ENCODE results near the gene DIS3L2. TPM values are rescaled to one million over a fixed set of nuclear protein-coding genes. Genes with fewer than 3 reads are reported as not detected.

DIS3L2 gene
- polyA plus RNA-seq, 4 donors: 28.8 to 47.2 (median 36.4) TPM

DNA sequence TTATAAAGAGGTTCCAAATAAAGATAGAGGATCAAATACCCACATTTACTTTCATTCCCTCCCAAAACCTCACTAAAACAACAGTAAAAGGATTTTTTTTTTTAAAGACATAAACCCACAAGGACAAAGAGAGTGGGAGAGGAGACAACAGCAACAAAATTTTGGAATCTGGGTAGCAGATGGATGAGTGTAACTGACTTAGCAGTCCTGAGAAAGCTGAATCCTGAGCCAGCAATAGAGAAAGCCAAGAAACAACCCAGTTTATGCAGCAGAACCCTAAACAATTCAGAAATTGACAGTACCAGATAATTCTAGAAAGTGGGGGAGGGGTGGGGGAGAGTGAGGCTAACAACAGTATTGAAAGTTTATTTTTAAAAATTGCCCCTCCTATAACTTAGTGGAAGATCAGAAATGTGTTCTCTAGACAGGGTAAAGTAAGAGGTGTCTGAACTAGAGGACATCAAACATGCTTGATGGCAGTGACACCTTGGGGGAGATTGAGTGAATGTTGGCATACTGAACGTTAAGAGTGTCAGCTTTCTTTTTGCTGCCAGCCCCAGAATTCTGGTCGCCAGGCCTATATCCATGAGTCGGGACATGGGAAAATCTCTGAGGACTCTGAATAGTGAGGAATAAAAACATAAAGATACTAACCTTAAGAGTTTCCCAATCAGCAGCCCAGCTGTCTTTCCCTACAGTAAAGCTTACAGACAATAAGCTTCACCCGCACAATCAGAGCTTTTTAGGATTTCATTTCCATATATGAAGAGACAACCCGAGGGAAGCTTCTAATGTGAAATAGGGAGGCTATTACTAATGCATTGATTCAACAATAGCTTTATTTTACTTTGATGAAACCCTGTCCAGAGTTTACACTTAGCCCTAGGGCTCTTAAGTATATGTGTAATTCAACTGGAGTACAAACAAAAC lies 289.0 kb downstream of the DIS3L2 start:
- DNase-seq (ENCODE audit: low read depth in 4 of 4, low spot score in 2 of 4): no peak

GRCh38 chr2:232255033-232255432 lies 293.5 kb downstream of the DIS3L2 start:
- no peak for DNase-seq (ENCODE audit: low read depth in 4 of 4, low spot score in 2 of 4)

DNA sequence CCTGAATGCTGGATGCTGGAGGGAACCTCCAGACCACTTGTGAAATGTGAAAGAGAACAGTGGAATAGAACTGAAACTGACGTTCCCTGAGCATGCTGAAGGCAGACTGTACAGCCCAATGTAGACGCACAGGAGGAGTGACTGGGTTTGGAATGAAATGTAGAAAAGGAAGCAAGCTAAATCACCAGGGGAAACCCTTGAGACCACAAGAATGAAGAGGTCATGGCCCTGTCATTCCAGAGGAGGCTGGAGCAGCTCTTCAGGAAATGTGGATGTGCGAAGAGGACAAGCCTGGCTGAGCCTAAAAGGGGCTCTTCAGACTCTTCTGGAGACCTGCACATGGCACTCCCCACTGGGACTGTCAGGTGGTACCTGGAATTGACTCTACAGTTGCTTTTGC lies 298.6 kb downstream of the DIS3L2 start:
- DNase-seq (ENCODE audit: low read depth in 4 of 4, low spot score in 2 of 4): no peak

- DNase-seq (ENCODE audit: low read depth in 4 of 4, low spot score in 2 of 4): no peak
These were observed 300.3 kb downstream of the DIS3L2 start for GRCh38 chr2:232261776-232262175.

GRCh38 chr2:232263295-232263694 lies 301.8 kb downstream of the DIS3L2 start:
- DNase-seq (ENCODE audit: low read depth in 4 of 4, low spot score in 2 of 4): no peak

- DNase-seq (ENCODE audit: low read depth in 4 of 4, low spot score in 2 of 4): no peak
These were observed 302.6 kb downstream of the DIS3L2 start for GRCh38 chr2:232264081-232264480.

- no peak for DNase-seq (ENCODE audit: low read depth in 4 of 4, low spot score in 2 of 4)
These were observed 303.8 kb downstream of the DIS3L2 start for GRCh38 chr2:232265329-232265728.

DNA sequence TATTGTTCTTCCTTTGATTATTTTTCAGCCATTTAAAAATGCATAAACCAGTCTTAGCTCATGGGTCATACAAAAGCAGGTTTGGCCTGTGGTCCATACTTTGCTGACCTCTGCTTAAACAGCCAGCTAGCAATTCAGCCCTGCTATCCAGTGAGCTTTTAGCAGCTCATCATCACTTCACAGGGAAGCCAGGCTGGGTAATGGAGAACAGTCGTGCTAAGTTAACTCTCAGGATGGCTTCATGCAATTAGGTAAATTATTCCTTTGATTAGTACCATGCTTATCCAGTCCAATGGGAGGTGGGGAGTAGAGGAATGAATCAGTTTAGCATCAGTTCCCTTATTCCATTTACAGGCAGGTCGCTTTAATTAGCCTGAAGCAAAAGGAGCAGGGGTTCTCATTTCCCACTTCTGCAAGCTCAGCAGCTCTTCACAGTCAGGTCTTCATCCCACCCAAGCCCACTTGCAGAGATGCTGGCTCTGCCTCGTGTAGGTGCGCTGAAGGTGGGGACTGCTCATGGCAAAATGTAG lies 307.2 kb downstream of the DIS3L2 start:
- no peak for DNase-seq (ENCODE audit: low read depth in 4 of 4, low spot score in 2 of 4)

GRCh38 chr2:232269867-232270266 lies 308.4 kb downstream of the DIS3L2 start:
- no peak for DNase-seq (ENCODE audit: low read depth in 4 of 4, low spot score in 2 of 4)

DNA sequence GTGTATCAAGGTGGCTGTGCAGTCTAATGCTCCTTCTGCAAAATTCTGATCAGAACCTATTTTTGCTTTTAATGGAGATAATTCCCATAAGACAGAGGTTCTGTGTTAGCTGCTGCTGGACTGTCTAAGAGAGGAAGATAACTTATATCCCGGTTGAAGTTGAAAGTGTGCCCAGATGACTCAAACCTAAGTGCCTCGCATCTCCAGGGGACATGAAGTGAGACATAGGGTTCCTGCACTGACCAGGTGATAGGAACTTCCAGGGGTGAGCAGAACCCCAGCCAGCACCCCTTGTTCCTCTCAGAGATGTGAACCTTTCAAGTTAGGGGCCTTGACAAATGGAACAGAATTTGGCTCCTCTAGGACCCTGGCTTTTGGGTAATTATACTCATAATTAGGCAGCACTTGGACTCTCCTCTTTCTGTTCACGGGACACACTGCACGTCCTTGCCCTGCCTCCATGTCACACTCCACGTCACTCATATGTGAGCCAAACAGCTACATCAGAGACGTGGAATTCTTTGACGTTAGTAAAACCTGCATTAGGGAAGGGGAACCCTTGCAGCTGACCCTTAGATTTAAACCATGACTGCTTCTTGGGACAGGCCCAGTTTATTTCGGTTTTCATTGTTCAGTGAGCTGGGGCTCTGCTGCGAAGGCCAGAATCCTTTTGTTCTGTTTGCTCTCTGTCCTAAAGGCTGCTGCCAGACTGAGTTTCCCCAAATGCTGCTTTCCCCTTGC lies 312.6 kb downstream of the DIS3L2 start:
- DNase-seq (ENCODE audit: low read depth in 4 of 4, low spot score in 2 of 4): no peak

GRCh38 chr2:232275670-232276069 lies 314.2 kb downstream of the DIS3L2 start:
- no peak for DNase-seq (ENCODE audit: low read depth in 4 of 4, low spot score in 2 of 4)

GRCh38 chr2:232276084-232276732 lies 314.7 kb downstream of the DIS3L2 start:
- DNase-seq (ENCODE audit: low read depth in 4 of 4, low spot score in 2 of 4): no peak

GRCh38 chr2:232276733-232277313 lies 315.3 kb downstream of the DIS3L2 start:
- DNase-seq (ENCODE audit: low read depth in 4 of 4, low spot score in 2 of 4): no peak

- DNase-seq (ENCODE audit: low read depth in 4 of 4, low spot score in 2 of 4): no peak
These were observed 317.0 kb downstream of the DIS3L2 start for GRCh38 chr2:232278534-232278933.

DNA sequence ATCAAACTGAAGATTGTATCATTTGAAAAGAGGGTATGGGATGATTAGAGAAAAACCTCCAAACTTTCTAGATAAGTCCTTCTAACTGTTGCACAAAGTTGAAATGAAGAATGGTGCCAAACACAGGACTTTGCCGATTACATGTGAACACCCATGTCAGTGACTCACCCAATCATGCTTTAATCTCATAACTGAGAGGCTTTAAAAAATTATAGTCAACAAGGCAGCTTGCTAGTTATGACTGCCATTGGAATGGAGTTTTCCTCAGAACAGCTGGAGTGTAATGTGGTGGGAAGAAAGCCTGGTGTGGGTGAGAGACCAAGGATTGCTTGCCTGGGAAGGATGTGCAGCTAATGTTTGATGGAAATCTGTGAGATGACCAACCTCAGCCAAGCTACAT lies 318.8 kb downstream of the DIS3L2 start:
- no peak for DNase-seq (ENCODE audit: low read depth in 4 of 4, low spot score in 2 of 4)

DNA sequence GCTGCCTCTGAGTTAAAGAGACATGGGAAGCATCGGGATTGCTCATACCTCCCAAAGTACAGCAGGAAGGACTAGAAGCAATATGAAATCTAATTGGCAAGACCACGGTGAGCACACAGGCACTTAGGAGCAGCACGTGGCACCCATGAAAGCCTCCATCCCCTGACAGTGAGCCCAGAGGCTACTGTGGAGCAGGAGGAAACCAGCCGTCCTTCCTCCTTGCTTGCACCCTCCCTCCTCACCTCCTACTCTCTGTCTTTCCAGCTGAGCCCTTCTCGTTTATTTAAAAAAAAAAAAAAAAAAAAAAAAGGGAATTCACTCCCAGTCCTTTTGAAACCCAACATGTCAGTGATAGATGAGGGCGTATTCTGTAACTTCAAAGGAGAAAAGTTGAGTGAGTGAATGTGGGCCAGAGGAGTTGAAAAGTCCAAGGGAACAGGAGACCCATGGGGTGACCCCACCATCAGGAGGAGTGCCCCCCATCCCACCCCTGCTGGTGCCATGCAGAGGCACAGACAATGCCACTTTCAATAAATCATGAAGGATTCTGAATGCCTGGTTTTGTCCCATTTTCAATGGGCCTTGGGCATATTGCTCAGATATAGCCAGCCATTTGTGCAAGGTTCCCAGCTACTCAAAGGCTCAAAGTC lies 320.5 kb downstream of the DIS3L2 start:
- DNase-seq (ENCODE audit: low read depth in 4 of 4, low spot score in 2 of 4): no peak

- no peak for DNase-seq (ENCODE audit: low read depth in 4 of 4, low spot score in 2 of 4)
These were observed 321.1 kb downstream of the DIS3L2 start for GRCh38 chr2:232282508-232283055.

DNA sequence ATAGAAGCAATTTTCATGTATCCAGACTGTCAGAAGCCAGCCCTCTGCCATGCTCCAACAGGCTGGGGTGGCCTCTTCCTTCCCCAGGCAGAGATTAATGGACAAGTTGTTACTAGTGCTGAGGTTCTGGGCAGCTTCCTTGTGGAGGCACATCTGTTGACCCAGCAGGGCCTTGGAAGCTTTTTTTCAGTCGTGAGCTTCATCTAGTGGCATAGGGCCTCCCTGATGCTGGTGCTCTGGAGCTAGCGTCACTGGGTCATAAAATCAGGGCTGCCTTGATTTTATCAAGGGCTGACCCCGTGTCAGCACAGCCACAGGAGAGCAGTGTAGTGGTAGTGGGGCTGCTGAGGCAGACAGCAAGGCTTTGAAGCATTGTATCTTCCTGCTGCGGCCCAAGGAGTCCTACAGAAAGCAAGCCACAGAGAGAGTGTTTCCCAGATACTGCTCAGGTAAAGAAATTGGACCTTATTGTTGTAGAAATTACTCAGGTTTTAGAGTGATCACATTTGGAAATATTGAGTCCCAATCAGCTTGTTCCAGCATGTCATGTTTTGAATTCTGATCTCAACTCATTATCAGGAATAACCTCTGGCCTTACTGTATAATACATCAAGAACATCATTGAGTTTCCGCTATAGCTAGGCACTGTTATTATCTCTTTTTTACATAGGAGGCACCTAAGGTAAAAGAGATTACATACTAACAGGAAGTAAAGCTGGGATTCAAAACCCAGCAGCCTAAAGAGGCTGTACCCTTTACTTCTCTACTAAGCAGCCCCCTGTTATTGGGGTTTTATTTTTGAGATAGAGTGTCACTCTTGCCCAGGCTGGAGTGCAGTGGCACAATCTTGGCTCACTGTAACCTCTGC lies 324.7 kb downstream of the DIS3L2 start:
- DNase-seq (ENCODE audit: low read depth in 4 of 4, low spot score in 2 of 4): no peak

GRCh38 chr2:232287316-232287715 lies 325.8 kb downstream of the DIS3L2 start:
- DNase-seq (ENCODE audit: low read depth in 4 of 4, low spot score in 2 of 4): peak in 1 of 4 donors; percentile 31
